Lower lobe of right lung (tissue), 2 donors: ENCODE results near the gene CMTR2. TPM values are rescaled to one million over a fixed set of nuclear protein-coding genes. Genes with fewer than 3 reads are reported as not detected.
A peak's percentile ranks its signal among the peaks of the same experiment; 100 is the strongest.
"Not testable (repeated sequence)": the region's sequence is repeated elsewhere in the genome, so short reads cannot be mapped to it uniquely, and the experiment has no call there.

ENCODE experiments used
- ATAC-seq, 2 donors: fragments of 200-7000 bp; cut with Tn5 transposase; one replicate each; pipeline ENCODE4 v1.9.1; 2020 to 2022; ENCODE audit warnings: mild to moderate bottlenecking in 2 of 2, moderate library complexity in 2 of 2
- DNase-seq: peaks from one replicate; pipeline ENCODE4 v3.0.0-alpha.2; 2020
- H3K27ac ChIP-seq: fragments of 200-600 bp; one replicate; pipeline ENCODE4 v1.8.0; 2022
- H3K27me3 ChIP-seq: fragments of 200-600 bp; one replicate; pipeline ENCODE4 v1.8.0; 2022; ENCODE audit warnings: low read depth
- H3K36me3 ChIP-seq: fragments of 200-600 bp; one replicate; pipeline ENCODE4 v1.8.0; 2022; ENCODE audit warnings: mild to moderate bottlenecking
- H3K4me1 ChIP-seq: fragments of 200-600 bp; one replicate; pipeline ENCODE4 v1.8.0; 2022
- H3K4me3 ChIP-seq: fragments of 200-600 bp; one replicate; pipeline ENCODE4 v1.8.0; 2022; ENCODE audit warnings: mild to moderate bottlenecking
- H3K9me3 ChIP-seq: fragments of 200-600 bp; one replicate; pipeline ENCODE4 v1.8.0; 2022
- intact Hi-C: fragments of 100-400 bp; cut with DNase I; formaldehyde crosslinking; loops from one replicate; pipeline ENCODE4 v1.11.0; 2022
- total RNA-seq: library from RNA; stranded (reverse); fragmentation: NEBNext Ultra II Directional; extraction: Animal tissue kit (Norgen Biotek cat#: 25700); gene quantifications from one replicate; pipeline ENCODE4 v1.2.1, GENCODE V29; 2021
- TF ChIP-seq, protein P1 (sequence below): fragments of 200-600 bp; IDR thresholded peaks from one replicate; pipeline ENCODE4 v1.8.0; 2022; ENCODE audit warnings: antibody characterized with exemption, mild to moderate bottlenecking
- donor health status: DM: no; HTN: yes; CAD: no; lungs with severe emphysema.

Gene CMTR2
- total RNA-seq, 1 donor from 2014 or later: 23.4 TPM

GRCh38 chr16:71297341-71297634 lies 8.1 kb upstream of the CMTR2 start:
- ATAC-seq: no peak
- intact Hi-C loops: no loop called here
- Histone ChIP-seq H3K27ac (no peak overlapping the region), H3K4me3 (no peak overlapping the region), H3K27me3 (peaks cover 5% of the 10 kb centered on the region), H3K9me3 (no peaks in the 10 kb centered on the region), H3K36me3 (no peaks in the 10 kb centered on the region), H3K4me1 (no peaks in the 10 kb centered on the region)
- TF ChIP-seq, protein P1, sequence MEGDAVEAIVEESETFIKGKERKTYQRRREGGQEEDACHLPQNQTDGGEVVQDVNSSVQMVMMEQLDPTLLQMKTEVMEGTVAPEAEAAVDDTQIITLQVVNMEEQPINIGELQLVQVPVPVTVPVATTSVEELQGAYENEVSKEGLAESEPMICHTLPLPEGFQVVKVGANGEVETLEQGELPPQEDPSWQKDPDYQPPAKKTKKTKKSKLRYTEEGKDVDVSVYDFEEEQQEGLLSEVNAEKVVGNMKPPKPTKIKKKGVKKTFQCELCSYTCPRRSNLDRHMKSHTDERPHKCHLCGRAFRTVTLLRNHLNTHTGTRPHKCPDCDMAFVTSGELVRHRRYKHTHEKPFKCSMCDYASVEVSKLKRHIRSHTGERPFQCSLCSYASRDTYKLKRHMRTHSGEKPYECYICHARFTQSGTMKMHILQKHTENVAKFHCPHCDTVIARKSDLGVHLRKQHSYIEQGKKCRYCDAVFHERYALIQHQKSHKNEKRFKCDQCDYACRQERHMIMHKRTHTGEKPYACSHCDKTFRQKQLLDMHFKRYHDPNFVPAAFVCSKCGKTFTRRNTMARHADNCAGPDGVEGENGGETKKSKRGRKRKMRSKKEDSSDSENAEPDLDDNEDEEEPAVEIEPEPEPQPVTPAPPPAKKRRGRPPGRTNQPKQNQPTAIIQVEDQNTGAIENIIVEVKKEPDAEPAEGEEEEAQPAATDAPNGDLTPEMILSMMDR: no peak
- no peak for DNase-seq

- intact Hi-C loops: no loop called here
- Histone ChIP-seq H3K9me3 (no peaks in the 10 kb centered on the region), H3K4me1 (no peaks in the 10 kb centered on the region), H3K27ac (no peak overlapping the region), H3K27me3 (peaks cover 3% of the 10 kb centered on the region), H3K36me3 (no peaks in the 10 kb centered on the region), H3K4me3 (no peak overlapping the region)
- no peak for DNase-seq
- peak in 1 of 2 donors; percentile 54 for ATAC-seq
- TF ChIP-seq, protein P1: no peak
Measured at GRCh38 chr16:71296584-71297340, 7.6 kb upstream of the CMTR2 start.

DNA sequence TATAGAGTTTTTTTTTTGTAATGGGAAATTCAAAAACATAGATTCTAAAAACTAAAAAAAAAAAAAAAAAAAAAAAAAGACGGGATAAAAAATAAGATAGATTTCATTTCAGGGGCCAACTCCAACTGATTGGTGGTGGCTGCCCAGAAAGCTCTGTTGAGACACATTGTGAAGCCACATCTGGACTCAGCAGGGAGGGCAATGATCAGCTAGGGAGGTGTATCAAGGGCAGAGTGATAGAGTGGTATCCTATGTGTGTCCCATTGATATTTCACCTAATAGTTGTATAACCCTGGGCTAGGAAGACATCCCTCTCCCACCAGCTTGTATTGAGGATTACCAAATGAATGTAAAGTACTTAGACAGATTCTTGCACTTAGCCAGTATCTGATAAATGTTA lies 6.7 kb upstream of the CMTR2 start:
- TF ChIP-seq, protein P1: no peak
- Histone ChIP-seq H3K4me1 (no peaks in the 10 kb centered on the region), H3K9me3 (no peaks in the 10 kb centered on the region), H3K27me3 (no peaks in the 10 kb centered on the region), H3K4me3 (no peak overlapping the region), H3K27ac (no peak overlapping the region), H3K36me3 (no peaks in the 10 kb centered on the region)
- DNase-seq: no peak
- no peak for ATAC-seq
- intact Hi-C loops: no loop called here

GRCh38 chr16:71293919-71294318 lies 4.7 kb upstream of the CMTR2 start:
- H3K36me3 ChIP-seq: no peaks in the 10 kb centered on the region
- H3K27ac ChIP-seq: no peak overlapping the region
- intact Hi-C loops: no loop called here
- TF ChIP-seq, protein P1: no peak
- no peaks in the 10 kb centered on the region for H3K27me3 ChIP-seq
- ATAC-seq (no peak), DNase-seq (no peak)
- H3K4me1 ChIP-seq: no peaks in the 10 kb centered on the region
- H3K9me3 ChIP-seq: no peaks in the 10 kb centered on the region
- no peak overlapping the region for H3K4me3 ChIP-seq

DNA sequence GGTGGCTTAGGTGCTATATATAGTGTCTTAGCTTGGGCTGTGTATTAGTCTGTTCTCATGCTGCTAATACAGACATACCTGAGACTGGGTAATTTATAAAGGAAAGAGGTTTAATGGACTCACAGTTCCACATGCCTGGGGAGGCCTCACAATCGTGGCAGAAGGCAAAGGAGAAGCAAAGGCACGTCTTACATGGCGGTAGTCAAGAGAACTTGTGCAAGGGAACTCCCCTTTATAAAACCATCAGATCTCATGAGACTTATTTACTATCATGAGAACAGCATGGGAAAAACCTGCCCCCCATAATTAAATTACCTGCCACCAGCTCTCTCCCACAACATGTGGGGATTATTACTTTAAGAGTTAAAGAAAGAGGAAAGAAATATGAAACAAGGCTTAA lies 2.9 kb upstream of the CMTR2 start:
- H3K9me3 ChIP-seq, H3K27me3 ChIP-seq, ATAC-seq, intact Hi-C loops, H3K36me3 ChIP-seq, H3K4me3 ChIP-seq, DNase-seq, H3K27ac ChIP-seq: not testable (repeated sequence)
- peaks cover 15% of the 10 kb centered on the region for H3K4me1 ChIP-seq

GRCh38 chr16:71289732-71290062 lies 495 bp upstream of the CMTR2 start:
- intact Hi-C loops: no loop called here
- Histone ChIP-seq H3K27ac (peak overlapping the region; percentile 93), H3K27me3 (no peaks in the 10 kb centered on the region), H3K4me3 (peak overlapping the region; percentile 82), H3K4me1 (peaks cover 15% of the 10 kb centered on the region), H3K9me3 (no peaks in the 10 kb centered on the region), H3K36me3 (peaks cover 23% of the 10 kb centered on the region)
- TF ChIP-seq, protein P1: no peak
- DNase-seq: no peak
- ATAC-seq: no peak
